Measurements from ENCODE around the gene CFAP45.

CFAP45 gene

GRCh38 chr1:159845751-159846629 is 54.0 kb downstream of the CFAP45 start:
- DNase-seq, result no peak

- no peak for DNase-seq
Observed at GRCh38 chr1:159843459-159843858, 56.5 kb downstream of the CFAP45 start.

- no peak for DNase-seq
Observed at GRCh38 chr1:159841749-159842148, 58.2 kb downstream of the CFAP45 start.

- no peak for DNase-seq
Observed at GRCh38 chr1:159839116-159839849, 60.7 kb downstream of the CFAP45 start.

- DNase-seq, result no peak
Observed at GRCh38 chr1:159838715-159839114, 61.2 kb downstream of the CFAP45 start.

DNA sequence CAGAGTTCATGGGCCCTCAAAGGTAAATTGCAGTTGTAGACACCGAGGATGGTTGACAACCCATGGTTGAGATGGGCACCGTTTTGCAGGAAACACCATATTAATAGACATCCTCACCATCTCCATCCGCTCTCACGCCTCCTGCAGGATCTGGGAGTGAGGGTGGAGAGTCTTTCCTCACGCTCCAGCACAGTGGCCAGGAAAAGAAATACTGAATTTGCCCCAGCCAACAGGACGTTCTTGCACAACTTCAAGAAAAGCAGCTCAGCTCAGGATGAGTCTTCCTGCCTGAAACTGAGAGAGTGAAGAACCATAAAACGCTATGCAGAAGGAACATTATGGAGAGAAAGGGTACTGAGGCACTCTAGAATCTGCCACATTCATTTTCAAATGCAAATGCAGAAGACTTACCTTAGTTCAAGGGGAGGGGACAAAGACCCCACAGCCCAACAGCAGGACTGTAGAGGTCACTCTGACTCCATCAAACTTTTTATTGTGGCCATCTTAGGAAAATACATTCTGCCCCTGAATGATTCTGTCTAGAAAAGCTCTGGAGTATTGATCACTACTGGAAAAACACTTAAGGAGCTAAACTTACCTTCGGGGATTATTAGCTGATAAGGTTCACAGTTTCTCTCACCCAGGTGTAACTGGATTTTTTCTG is 64.0 kb downstream of the CFAP45 start:
- DNase-seq, result no peak

DNA sequence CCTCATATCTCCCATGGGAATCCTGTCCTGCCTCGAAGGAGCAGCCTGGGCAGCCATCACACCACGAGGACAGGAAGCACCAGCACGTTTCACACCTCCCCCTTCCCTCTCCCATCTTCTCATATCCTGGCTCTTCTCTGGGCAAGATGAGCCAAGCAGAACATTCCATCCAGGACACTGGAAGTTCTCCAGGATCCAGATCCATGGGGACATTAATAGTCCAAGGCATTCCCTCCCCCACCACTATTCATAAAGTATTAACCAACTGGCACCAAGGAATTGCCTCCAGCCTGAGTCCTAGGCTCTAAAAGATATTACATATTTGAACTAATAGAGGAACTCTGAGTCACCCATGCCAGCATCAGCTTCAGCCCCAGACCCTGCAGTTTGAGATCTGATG is 64.6 kb downstream of the CFAP45 start:
- DNase-seq, result no peak

DNA sequence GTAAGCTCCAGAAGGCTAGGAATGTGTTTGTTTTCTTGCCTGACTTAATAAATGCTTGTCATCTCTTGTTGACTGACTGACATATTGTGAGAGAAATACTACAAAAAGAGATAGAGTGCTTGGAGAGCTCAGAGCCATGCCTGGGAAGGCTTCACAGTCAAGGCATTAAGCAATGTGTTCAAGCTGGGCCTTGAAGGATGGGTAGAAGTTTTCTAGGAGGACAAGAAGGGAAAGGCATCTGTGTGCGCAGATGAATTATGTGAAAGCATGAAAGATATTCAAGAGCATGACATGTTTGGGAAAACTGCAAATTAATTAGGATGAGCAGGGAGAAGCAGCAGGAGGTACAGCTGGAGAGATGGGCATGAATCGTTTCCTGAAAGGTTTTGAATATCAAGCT is 67.7 kb downstream of the CFAP45 start:
- DNase-seq, result no peak

DNA sequence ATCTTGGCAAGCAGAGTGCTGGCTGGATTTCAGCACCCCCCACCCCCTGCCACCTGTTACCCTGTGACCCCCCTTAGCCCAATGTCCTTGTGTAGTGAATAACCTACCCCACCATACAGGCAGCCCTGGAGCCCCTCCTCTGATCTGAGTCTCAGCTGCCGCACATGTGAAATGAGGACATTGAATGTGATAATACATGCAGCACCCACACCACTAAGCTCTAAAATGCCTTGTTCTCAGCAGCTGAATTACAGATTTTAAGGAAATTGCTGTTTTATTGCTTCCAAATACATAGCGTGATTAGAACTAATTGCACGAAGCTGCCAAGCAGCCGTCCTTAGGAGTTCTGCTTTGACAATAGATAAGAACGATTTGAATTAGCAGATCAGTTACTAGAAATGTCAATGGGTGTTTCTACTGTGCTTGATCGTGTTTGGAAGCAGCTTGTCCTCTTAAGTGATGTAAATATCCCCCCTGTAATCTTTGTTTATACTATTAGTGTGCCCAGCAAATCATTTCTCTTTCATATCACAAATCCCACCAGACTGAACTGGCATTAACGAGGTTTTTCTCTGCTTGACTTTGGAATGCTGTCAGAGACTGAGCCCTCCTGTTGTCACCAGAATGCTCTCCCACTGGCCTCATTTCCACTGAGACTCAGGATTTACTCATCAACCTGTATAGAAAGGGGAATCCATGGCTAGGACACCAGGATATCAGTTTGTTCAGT is 68.4 kb downstream of the CFAP45 start:
- DNase-seq, result no peak

- no peak for DNase-seq
Observed at GRCh38 chr1:159830722-159831121, 69.2 kb downstream of the CFAP45 start.

DNA sequence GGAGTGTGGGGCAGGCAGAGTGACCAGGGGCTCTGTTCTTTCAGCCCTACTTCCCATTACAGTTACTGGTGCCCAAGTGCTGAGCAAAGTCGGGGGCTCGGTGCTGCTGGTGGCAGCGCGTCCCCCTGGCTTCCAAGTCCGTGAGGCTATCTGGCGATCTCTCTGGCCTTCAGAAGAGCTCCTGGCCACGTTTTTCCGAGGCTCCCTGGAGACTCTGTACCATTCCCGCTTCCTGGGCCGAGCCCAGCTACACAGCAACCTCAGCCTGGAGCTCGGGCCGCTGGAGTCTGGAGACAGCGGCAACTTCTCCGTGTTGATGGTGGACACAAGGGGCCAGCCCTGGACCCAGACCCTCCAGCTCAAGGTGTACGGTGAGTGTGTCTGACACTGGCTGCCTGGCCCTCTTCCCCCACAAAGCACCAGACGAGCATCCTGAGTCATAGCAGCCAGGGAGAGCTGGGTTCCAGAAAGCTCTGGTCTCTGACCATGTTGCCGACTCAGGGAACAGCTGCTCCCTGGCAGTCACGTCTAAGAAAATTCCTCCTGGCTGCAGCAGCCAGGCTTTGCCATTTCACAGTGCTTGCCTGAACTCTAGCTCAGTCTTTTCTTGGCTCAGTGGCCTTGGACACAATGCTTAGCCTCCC is 70.0 kb downstream of the CFAP45 start:
- DNase-seq, result no peak

DNA sequence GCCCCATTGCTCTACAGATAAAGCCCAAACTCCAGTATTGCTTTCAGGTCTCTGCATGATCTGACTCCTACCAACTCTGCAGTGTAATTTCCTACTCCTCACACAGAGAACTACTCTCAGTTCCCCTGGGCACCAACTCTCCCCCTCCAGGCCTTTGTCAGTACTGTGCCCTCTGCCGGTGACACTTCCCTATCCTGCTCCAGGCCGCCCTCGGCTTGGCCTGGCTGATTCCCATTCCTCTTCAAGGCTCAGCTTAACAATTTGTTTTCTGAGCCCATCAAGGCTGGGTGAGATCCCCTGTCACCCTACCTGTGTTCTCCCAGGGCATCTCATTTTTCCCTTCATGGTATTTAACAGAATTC is 70.7 kb downstream of the CFAP45 start:
- DNase-seq, result no peak

DNA sequence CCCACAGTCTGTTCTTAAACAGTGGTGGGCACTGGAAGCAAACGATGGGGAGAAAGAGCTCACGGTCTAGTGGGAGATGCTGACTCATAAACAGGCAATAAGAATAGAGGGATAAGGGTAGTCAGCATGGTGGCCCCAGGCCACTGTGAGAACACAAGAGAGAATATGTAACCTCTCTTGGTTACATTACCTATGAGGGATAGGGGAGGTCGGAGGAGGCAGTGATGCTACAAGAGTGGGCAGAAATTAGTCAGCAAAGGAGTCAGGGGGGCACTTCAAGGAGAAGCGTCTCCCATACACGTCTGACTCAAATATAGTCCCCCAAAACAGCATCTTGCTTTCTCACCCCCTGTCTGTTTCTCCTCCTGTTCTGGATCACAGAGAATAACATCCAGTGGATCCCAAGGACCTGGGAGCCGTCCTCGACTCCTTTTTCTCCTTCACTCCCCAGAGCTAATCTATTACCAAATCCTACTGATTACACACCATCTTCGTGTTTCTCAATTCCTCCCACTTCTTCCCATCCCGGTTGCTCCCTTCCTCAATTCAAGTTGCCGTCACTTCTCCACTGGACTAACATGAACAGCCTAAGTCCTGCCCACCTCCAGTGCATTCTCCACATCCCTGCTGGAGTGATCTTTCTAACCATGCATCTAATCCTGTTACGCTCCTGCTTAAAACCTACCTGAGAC is 71.2 kb downstream of the CFAP45 start:
- no peak for DNase-seq

DNA sequence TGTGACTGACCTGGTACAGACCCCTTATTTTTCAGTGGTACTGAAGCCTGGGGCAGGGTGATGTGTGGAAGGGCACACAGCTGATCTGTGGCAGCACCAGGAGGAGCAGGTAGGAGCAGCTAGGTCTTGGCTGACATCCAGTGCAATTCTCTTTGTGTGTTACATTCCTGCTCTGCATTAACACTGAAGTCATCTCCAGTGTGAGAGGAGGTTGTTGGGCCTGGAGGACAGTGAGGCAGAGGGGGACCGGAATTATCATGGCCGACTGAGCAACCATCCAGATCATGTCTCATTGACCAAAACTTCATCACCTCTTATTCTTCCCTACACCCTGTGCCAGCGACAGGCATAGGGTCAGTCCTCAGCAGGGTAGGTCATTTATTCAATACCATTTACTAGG is 71.8 kb downstream of the CFAP45 start:
- no peak for DNase-seq

GRCh38 chr1:159827549-159827948 is 72.4 kb downstream of the CFAP45 start:
- DNase-seq, result no peak

DNA sequence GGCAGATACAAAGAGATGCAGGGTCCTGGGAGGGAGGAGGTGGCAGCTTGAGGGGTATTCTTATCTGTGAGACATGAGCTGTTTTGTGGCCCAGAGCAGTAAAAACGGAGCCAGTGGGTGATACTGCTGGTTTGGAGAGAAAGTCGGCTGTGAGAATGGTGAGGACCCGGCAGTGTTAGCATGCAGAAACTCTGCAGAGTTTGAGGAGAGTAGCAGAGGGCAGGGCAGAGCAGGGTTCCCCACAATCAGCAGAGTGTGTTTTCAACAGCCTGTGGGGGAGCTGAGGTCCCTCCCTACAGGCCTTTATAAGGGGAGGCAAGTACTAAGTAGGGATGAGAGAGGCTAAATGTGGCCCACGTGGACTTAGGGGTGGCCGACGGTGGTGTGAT is 72.9 kb downstream of the CFAP45 start:
- DNase-seq, result no peak

DNA sequence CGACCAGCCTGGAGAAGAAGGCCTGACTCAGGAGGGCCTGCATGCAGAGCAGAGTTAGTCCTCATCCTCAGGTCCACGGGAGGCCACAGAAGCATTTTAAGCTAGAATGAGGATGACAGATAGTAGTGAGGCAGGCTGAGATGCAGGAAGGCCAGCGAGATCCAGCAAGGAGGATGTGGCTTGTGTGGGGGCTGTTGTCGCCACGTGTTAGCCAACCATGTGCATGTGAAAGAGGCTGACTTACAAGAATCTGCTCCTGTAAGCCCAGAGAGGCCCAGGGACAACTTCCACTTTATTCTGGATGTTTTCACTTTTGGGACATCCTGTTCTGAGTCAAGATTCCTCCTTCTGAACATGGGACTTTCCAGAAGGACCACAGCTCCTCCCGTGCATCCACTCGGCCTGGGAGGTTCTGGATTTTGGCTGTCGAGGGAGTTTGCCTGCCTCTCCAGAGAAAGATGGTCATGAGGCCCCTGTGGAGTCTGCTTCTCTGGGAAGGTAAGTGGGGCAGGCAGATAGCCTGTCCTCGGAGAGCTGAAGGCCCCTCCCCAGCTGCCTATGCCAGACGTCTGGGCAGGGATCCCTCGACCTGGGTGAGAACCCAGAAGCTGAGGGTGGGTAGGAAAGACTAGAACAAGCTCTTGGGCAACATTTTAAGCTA is 73.4 kb downstream of the CFAP45 start, which contains the start of gene SLAMF8:
SLAMF8 (plus strand) TSS at position 433 of the 661 bp plus-strand sequence; CDS start at position 459, 26 bp downstream.
- no peak for DNase-seq

- DNase-seq, result no peak
Observed at GRCh38 chr1:159825564-159825963, 74.4 kb downstream of the CFAP45 start.

DNA sequence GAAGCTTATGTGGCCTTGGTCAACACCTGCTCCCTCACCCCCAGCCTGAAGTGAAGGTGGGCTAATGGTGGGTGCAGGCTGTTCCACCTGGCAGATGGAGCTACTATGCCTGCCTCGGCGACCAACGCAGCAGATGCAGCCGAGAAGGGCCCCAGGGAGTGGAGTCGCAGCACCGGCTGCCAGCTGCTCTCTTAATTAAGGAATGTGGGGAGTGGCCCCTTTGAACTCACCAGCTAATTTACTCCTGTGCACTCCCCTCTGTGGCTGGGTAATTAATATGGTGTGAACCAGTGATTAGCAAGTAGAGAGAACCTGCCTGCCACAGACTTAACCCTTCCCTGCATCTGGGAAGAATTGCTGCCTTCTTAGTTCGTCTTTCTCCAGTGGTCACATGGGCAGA is 76.6 kb downstream of the CFAP45 start:
- DNase-seq, result peak; percentile 84
